ENCODE data around the gene ADO. TPM values are rescaled to one million over a fixed set of nuclear protein-coding genes. Genes with fewer than 3 reads are reported as not detected.

Gene ADO
- total RNA-seq, 4 donors from 2014 or later, result 10.8 to 22.3 (median 17.4) TPM

DNA sequence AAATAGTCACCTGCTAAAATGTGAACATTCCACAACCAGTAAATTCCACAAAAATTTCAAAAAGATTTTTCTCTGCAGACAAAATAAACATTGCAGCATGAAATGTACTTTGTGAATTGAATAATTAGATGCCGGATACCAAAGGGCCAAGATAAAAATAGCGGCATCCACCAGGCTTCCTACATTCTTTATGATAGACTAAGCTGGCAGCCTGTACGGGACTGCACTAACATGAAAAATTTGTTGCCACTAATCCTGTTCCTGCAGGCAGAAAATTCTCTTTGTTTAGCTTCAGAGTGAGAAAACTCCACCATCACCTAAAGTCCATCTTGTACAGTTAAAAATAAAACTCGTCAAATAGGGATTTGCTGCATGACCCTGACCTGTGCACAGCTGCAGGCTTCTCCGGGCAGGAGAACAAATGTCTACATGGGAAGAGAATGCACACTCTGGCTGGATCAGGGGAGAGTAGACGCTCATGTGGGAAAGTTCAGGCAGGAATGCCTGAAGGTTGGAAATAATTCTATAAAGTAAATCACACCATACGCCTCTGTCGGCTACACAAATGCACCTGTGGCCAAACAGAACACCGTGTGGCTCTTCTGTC is 15.6 kb upstream of the ADO start:
- no peak for DNase-seq (ENCODE audit: low spot score in 2 of 2)
- H3K27me3 ChIP-seq, result no peaks in the 10 kb centered on the region
- WGBS, result 46% methylated on average over 9 of the region's 9 CpGs
- H3K4me3 ChIP-seq, result no peak overlapping the region
- no peaks in the 10 kb centered on the region for H3K9me3 ChIP-seq
- no peak overlapping the region for H3K27ac ChIP-seq
- no peaks in the 10 kb centered on the region for H3K4me1 ChIP-seq
- no peaks in the 10 kb centered on the region for H3K36me3 ChIP-seq
- TF ChIP-seq POLR2A (IDR thresholded peaks at IDR 0.05) (no peak), POLR2AphosphoS5 (IDR thresholded peaks at IDR 0.05) (no peak), EP300 (IDR thresholded peaks at IDR 0.05) (no peak), CTCF (IDR thresholded peaks at IDR 0.05) (no peak)

DNA sequence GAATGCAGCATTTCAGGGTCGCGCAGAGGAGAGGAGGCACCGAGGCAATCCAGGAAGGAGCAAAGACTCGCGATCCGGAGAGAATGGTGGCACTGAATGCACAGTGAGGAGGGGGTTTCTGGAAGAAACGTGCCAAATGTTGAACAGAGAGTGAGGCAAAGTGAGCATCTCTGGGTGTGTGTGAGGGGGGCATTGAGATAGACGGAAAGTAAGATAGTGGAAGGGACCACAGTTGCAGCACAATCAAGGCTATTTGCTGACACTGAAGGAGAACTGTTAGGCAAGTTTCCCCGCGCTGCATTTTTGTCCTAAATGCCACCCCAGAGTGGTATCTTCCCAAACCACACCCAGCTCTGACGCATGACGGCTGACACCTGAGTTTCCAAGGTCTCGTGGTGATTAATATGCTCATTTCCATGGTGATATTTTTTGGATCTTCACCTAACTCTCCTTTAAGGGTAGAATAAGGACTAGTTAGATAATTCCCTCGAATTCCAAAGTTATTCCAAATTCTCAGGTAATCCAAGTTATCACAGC is 14.4 kb upstream of the ADO start:
- WGBS, result 82% methylated on average over 14 of the region's 14 CpGs
- H3K27me3 ChIP-seq, result no peaks in the 10 kb centered on the region
- DNase-seq (ENCODE audit: low spot score in 2 of 2), result no peak
- TF ChIP-seq EP300 (IDR thresholded peaks at IDR 0.05), result no peak
- TF ChIP-seq CTCF (IDR thresholded peaks at IDR 0.05), result no peak
- TF ChIP-seq POLR2A (IDR thresholded peaks at IDR 0.05), result no peak
- TF ChIP-seq POLR2AphosphoS5 (IDR thresholded peaks at IDR 0.05), result no peak
- H3K4me1 ChIP-seq, result no peaks in the 10 kb centered on the region
- no peak overlapping the region for H3K4me3 ChIP-seq
- no peaks in the 10 kb centered on the region for H3K9me3 ChIP-seq
- H3K27ac ChIP-seq, result no peak overlapping the region
- no peaks in the 10 kb centered on the region for H3K36me3 ChIP-seq

DNA sequence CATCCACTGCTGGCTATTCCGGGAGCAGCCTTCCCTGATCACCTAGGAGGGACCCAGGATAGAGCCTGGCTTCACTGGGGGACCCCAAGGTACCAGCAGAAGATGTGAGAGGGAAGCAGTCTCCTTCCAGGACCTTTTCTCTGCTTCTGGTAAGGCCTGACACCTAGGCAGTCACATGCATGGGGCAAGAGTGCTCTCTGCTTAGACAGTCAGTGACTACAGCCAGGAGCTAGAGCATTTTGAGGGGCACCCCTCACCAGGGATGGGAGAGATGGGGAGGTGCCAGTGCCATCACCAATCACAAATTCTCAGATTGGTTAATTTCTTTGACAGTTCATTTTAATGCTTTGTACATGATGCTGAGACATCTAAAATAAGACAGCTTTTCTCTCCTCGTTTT is 13.9 kb upstream of the ADO start:
- 97% methylated on average over 2 of the region's 2 CpGs for WGBS
- Histone ChIP-seq H3K4me3 (no peak overlapping the region), H3K9me3 (no peaks in the 10 kb centered on the region), H3K36me3 (no peaks in the 10 kb centered on the region), H3K27ac (no peak overlapping the region), H3K27me3 (no peaks in the 10 kb centered on the region), H3K4me1 (no peaks in the 10 kb centered on the region)
- no peak for TF ChIP-seq EP300 (IDR thresholded peaks at IDR 0.05)
- TF ChIP-seq POLR2A (IDR thresholded peaks at IDR 0.05), result no peak
- no peak for TF ChIP-seq POLR2AphosphoS5 (IDR thresholded peaks at IDR 0.05)
- no peak for TF ChIP-seq CTCF (IDR thresholded peaks at IDR 0.05)
- DNase-seq (ENCODE audit: low spot score in 2 of 2), result no peak

DNA sequence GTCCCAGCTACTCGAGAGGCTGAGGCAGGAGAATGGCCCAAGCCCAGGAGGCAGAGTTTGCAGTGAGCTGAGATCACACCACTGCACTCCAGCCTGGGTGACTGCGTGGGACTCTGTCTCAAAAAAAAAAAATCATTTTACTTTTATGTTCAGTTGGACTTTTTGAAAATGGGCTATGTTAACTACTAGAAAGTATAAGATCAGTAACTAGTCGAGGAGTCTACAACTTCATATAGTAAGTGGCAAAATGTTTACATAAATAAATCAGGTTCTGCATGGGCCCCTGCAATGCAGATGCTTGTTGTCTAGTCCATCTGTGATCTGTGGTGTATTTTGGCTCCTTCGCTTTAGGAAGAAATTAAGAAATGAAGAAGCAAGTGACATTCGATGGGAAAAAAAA is 12.3 kb upstream of the ADO start:
- no peak for TF ChIP-seq POLR2AphosphoS5 (IDR thresholded peaks at IDR 0.05)
- no peak for TF ChIP-seq EP300 (IDR thresholded peaks at IDR 0.05)
- no peak for TF ChIP-seq POLR2A (IDR thresholded peaks at IDR 0.05)
- TF ChIP-seq CTCF (IDR thresholded peaks at IDR 0.05), result no peak

GRCh38 chr10:62794306-62794705 is 10.2 kb upstream of the ADO start:
- Histone ChIP-seq H3K27ac (no peak overlapping the region), H3K4me3 (no peak overlapping the region), H3K4me1 (no peaks in the 10 kb centered on the region), H3K9me3 (no peaks in the 10 kb centered on the region), H3K27me3 (peaks cover 24% of the 10 kb centered on the region), H3K36me3 (no peaks in the 10 kb centered on the region)
- TF ChIP-seq POLR2A (IDR thresholded peaks at IDR 0.05), result no peak
- no peak for TF ChIP-seq POLR2AphosphoS5 (IDR thresholded peaks at IDR 0.05)
- TF ChIP-seq CTCF (IDR thresholded peaks at IDR 0.05), result no peak
- TF ChIP-seq EP300 (IDR thresholded peaks at IDR 0.05), result no peak
- WGBS, result 93% methylated on average over 1 of the region's 1 CpG
- DNase-seq (ENCODE audit: low spot score in 2 of 2), result no peak

More for the DNA sequence above, 12.3 kb upstream of the ADO start:
- Histone ChIP-seq H3K27me3 (peaks cover 9% of the 10 kb centered on the region), H3K36me3 (no peaks in the 10 kb centered on the region), H3K27ac (no peak overlapping the region), H3K4me3 (no peak overlapping the region), H3K4me1 (no peaks in the 10 kb centered on the region), H3K9me3 (no peaks in the 10 kb centered on the region)
- DNase-seq (ENCODE audit: low spot score in 2 of 2), result no peak
- WGBS, result 68% methylated on average over 5 of the region's 5 CpGs

All from suprapubic skin (tissue), 4 donors.